ENCODE results near the gene DENND2D.
A peak's percentile ranks its signal among the peaks of the same experiment; 100 is the strongest.
"Not testable (repeated sequence)": the region's sequence is repeated elsewhere in the genome, so short reads cannot be mapped to it uniquely, and the experiment has no call there.

Gene DENND2D

GRCh38 chr1:111221633-111222291, 21.3 kb upstream of the DENND2D start:
- no peak for DNase-seq

- DNase-seq = no peak
Measured at GRCh38 chr1:111221276-111221632, 20.8 kb upstream of the DENND2D start.

- DNase-seq = no peak
Measured at GRCh38 chr1:111220302-111220890, 19.9 kb upstream of the DENND2D start.

GRCh38 chr1:111219557-111220286, 19.3 kb upstream of the DENND2D start:
- peak; percentile 58 for DNase-seq

- no peak for DNase-seq
Measured at GRCh38 chr1:111218701-111219556, 18.5 kb upstream of the DENND2D start.

GRCh38 chr1:111217183-111217910, 16.9 kb upstream of the DENND2D start:
- no peak for DNase-seq

GRCh38 chr1:111216751-111217150, 16.3 kb upstream of the DENND2D start:
- no peak for DNase-seq

- not testable (repeated sequence) for DNase-seq
Measured at GRCh38 chr1:111215285-111215684, 14.8 kb upstream of the DENND2D start.

GRCh38 chr1:111214884-111215283, 14.4 kb upstream of the DENND2D start:
- peak; percentile 59 for DNase-seq

GRCh38 chr1:111214074-111214801, 13.8 kb upstream of the DENND2D start:
- DNase-seq = no peak

- no peak for DNase-seq
Measured at GRCh38 chr1:111213412-111213811, 13.0 kb upstream of the DENND2D start.

GRCh38 chr1:111212634-111213335, 12.3 kb upstream of the DENND2D start:
- DNase-seq = no peak

- DNase-seq = no peak
Measured at GRCh38 chr1:111211921-111212320, 11.5 kb upstream of the DENND2D start.

- no peak for DNase-seq
Measured at GRCh38 chr1:111209622-111210021, 9.2 kb upstream of the DENND2D start.

GRCh38 chr1:111208921-111209320, 8.5 kb upstream of the DENND2D start:
- no peak for DNase-seq

GRCh38 chr1:111205714-111206050, 5.2 kb upstream of the DENND2D start:
- no peak for DNase-seq

GRCh38 chr1:111204983-111205713, 4.7 kb upstream of the DENND2D start:
- no peak for DNase-seq

- peak; percentile 67 for DNase-seq
Measured at GRCh38 chr1:111204201-111204982, 3.9 kb upstream of the DENND2D start.

GRCh38 chr1:111203681-111204200, 3.3 kb upstream of the DENND2D start:
- peak; percentile 76 for DNase-seq
